K562 (cell line): ENCODE results near the gene SLC26A8. TPM values are rescaled to one million over a fixed set of nuclear protein-coding genes. Genes with fewer than 3 reads are reported as not detected.

Experiments
- GTF2E2 ChIP-seq: fragments of 200-800 bp; sonication (Bioruptor generic); IDR thresholded peaks from 2 replicates; pipeline ENCODE4 v1.6.1; 2016; ENCODE audit warnings: missing genetic modification characterization, missing compliant biosample characterization
- HDAC8 ChIP-seq: fragments of 450-650 bp; IDR thresholded peaks from 2 replicates; pipeline ENCODE4 v1.6.1; 2016; ENCODE audit warnings: mild to moderate bottlenecking, missing genetic modification characterization, moderate library complexity, missing compliant biosample characterization
- HIVEP1 ChIP-seq: fragments of 250-450 bp; sonication (Bioruptor Pico); IDR thresholded peaks from 2 replicates; pipeline ENCODE4 v1.4.0; 2020; ENCODE audit warnings: mild to moderate bottlenecking
- IRF9 ChIP-seq: fragments of 450-650 bp; IDR thresholded peaks from 2 replicates; pipeline ENCODE4 v1.6.1; 2016; ENCODE audit warnings: missing biosample characterization, missing genetic modification characterization
- KLF1 ChIP-seq: fragments of 450-650 bp; IDR thresholded peaks from 2 replicates; pipeline ENCODE4 v1.6.1; 2016; ENCODE audit warnings: missing genetic modification characterization, missing compliant biosample characterization
- PBX2 ChIP-seq, 2 experiments: IDR thresholded peaks in 1 of 2; conservative IDR thresholded peaks in 1 of 2; 2 replicates each; pipeline ENCODE4 v1.6.1; 2016; ENCODE audit warnings: low read depth in 2 of 2, mild to moderate bottlenecking in 1 of 2, missing compliant biosample characterization in 1 of 2, missing genetic modification characterization in 1 of 2, moderate library complexity in 1 of 2
- PYGO2 ChIP-seq: fragments of 450-650 bp; IDR thresholded peaks from 2 replicates; pipeline ENCODE4 v1.6.1; 2016; ENCODE audit warnings: mild to moderate bottlenecking, missing genetic modification characterization, moderate library complexity, missing compliant biosample characterization
- SMARCB1 ChIP-seq: IDR thresholded peaks from 2 replicates; pipeline ENCODE4 v1.6.1; 2011; ENCODE audit warnings: improper control_type of control experiment, low read depth; ENCODE audit not compliant: insufficient read length
- TEAD4 ChIP-seq, 2 experiments: sonication (generic) in 1 of 2; formaldehyde crosslinking in 1 of 2; IDR thresholded peaks; 2 replicates each; pipeline versions ENCODE4 v1.6.1 to v1.8.0; 2012 to 2022; ENCODE audit warnings: borderline replicate concordance in 1 of 2, inconsistent platforms in 1 of 2, low read length in 1 of 2, mild to moderate bottlenecking in 1 of 2, missing genetic modification reagents in 1 of 2
- ZBTB40 ChIP-seq, 2 experiments: fragments of 450-650 bp in 1 of 2; sonication (generic) in 1 of 2; formaldehyde crosslinking in 1 of 2; IDR thresholded peaks; 2 replicates each; pipeline versions ENCODE4 v1.7.1 to v1.9.0; 2016 to 2022; ENCODE audit warnings: inconsistent platforms in 1 of 2, mild to moderate bottlenecking in 1 of 2, missing genetic modification reagents in 1 of 2
- ZNF280B ChIP-seq: fragments of 250-450 bp; sonication (Bioruptor Pico); IDR thresholded peaks from 2 replicates; pipeline ENCODE4 v1.5.1; 2021; ENCODE audit warnings: mild to moderate bottlenecking
- ZNF354B ChIP-seq: fragments of 250-450 bp; sonication (Bioruptor Pico); IDR thresholded peaks from 2 replicates; pipeline ENCODE4 v1.4.0; 2020
- ZNF644 ChIP-seq: fragments of 200-800 bp; sonication (Bioruptor generic); IDR thresholded peaks from 2 replicates; pipeline ENCODE4 v1.6.1; 2016; ENCODE audit warnings: low read depth, missing genetic modification characterization, missing compliant biosample characterization
- polyA plus RNA-seq, 8 experiments: library from polyadenylated mRNA; depleted of rRNA in 4 of 8; stranded (reverse) in 5 of 8; unstranded in 3 of 8; fragments of >200 nt; fragmentation: Nextera tagmentation in 2 of 8; fragmentation: Illumina TruSeq in 1 of 8; extraction: Ambion mirVana in 2 of 8; extraction: Trizol in 1 of 8; gene quantifications; 2 replicates each; pipeline versions ENCODE4 v1.2.1 to v1.2.3, GENCODE V29; 2011 to 2014; ENCODE audit warnings: inconsistent platforms in 1 of 8, missing spikeins in 1 of 8
- total RNA-seq, 7 experiments: library from RNA; depleted of rRNA in 6 of 7; stranded (reverse); fragments of >200 nt in 6 of 7; fragmentation: Illumina TruSeq in 2 of 7; extraction: Trizol in 2 of 7; gene quantifications; 2 replicates each; pipeline versions ENCODE4 v1.2.1 to v1.2.3, GENCODE V29; 2011 to 2021; ENCODE audit warnings: low replicate concordance in 1 of 7

The SLC26A8 gene
- total and polyA plus RNA-seq, 9 of the 15 experiments (the other 6 are each of a cell fraction or from before 2014, with no cell fraction given) = not detected

GRCh38 chr6:36029464-36029863, 5.0 kb upstream of the SLC26A8 start (continued):
- TF ChIP-seq PBX2 (CRISPR knock-in tag; IDR thresholded peaks at IDR 0.05; ENCODE audit: low read depth) = no peak
- TF ChIP-seq PBX2 (tag; conservative IDR thresholded peaks at IDR 0.05; ENCODE audit: low read depth) = no peak
- peak; percentile 76 for TF ChIP-seq IRF9 (tag)
- peak; percentile 21; the same call in 1 of the 2 replicates for TF ChIP-seq TEAD4 (IDR thresholded peaks at IDR 0.05; ENCODE audit: low read length)
- no peak for TF ChIP-seq TEAD4 (CRISPR knock-in tag; IDR thresholded peaks at IDR 0.05; ENCODE audit: borderline replicate concordance)
- TF ChIP-seq GTF2E2 = no peak
- TF ChIP-seq SMARCB1 = no peak
- no peak for TF ChIP-seq ZNF280B (CRISPR knock-in tag)
- no peak for TF ChIP-seq HDAC8 (tag)
- TF ChIP-seq HIVEP1 = no peak
- no peak for TF ChIP-seq ZNF354B (CRISPR knock-in tag)
- TF ChIP-seq PYGO2 = no peak
- TF ChIP-seq ZBTB40 (IDR thresholded peaks at IDR 0.05) = peak; percentile 21; the same call in 1 of the 2 replicates
- TF ChIP-seq ZBTB40 (CRISPR knock-in tag; IDR thresholded peaks at IDR 0.05) = no peak
- TF ChIP-seq KLF1 (tag) = no peak
- no peak for TF ChIP-seq ZNF644 (tag)
